GM18508 (cell line): ENCODE data around the gene PTGDS.

Experiments used
- ATAC-seq: cut with Tn5 transposase; IDR thresholded peaks from one replicate; pipeline ENCODE4 v1.9.1; 2021; ENCODE audit warnings: moderate number of reproducible peaks; ENCODE audit not compliant: insufficient read depth, unreplicated experiment

Gene PTGDS

DNA sequence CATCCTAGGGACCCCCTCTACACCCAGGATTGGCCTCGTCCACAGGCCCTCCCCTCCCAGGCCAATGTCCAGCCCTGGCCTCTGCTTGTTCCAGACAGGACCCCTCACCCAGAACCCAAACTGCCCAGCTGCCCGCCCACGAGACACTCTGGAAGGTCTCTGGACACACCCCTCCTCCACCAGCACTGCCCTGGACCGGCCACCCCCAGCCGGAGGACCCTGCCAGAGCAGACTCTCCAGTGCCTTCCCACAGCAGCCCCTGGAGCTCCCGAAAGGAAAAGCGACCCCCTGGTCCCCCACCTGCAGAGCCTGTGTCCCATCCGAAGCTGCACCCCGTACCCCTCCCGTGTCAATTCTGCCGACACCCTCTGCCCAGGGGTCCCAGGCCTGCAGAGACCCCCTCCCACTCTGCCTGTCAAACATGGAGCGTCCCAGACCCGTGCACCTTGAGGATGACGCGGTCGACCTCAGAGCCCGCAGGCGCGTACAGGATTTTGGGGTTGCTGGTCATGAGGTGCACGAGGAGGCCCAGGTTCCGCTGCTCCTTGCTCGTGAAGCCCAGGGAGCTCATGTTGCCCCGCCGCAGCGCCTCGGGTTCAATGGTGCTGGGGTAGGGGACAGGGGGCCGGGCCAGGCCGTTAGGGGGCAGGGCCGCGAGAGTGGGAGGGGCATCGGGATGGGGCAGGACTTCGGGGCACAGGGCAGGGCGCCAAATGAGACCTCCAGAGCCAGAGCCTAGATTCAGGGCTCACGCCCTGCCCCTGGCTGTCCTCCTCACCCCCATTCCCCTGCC is 42.8 kb downstream of the PTGDS start:
- no peak for ATAC-seq

GRCh38 chr9:137020771-137021567 is 43.7 kb downstream of the PTGDS start:
- no peak for ATAC-seq

DNA sequence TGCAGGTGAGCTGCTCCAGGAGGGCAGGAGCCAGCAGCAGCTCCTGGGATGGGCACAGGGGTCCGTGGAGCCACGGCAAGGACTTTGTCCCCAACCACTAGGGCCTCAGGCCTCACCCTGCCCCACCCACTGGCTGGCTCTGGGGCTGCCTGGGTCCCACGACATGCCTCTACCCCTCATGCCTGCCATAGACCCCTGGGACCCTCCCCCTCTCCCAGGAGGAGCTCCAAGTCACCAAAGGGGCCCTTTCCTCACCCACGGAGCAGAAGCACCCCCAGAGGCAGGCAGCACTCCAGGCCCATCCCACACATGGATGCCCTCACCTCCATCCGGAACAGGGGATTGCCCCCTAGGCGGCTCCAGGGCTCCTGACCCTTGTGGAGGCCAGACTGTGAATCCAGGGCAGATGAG is 44.3 kb downstream of the PTGDS start:
- no peak for ATAC-seq

- ATAC-seq: no peak
These were observed 44.8 kb downstream of the PTGDS start for GRCh38 chr9:137021979-137022661.

GRCh38 chr9:137022662-137023008 is 45.3 kb downstream of the PTGDS start:
- no peak for ATAC-seq

DNA sequence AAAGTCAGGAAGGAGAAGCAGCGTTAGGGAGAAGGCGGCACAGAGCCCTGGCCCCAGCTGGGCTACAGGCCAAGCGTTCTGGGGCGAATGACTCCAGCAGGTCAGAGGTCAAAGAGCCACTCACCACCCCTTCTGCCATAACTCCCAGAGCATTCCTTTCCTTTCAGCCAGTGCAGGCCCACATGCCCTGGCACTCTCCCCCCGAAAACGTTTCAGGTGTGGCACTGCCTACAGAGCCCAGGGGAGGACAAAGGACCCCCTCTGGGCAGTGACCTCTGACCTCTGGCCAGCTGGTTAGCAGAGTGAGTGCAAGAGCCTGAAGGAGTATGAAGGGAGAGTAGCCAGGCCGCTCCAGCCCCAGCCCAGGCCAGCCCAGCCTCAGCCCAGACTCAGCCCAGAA is 45.9 kb downstream of the PTGDS start:
- no peak for ATAC-seq

- no peak for ATAC-seq
These were observed 46.3 kb downstream of the PTGDS start for GRCh38 chr9:137023583-137023991.

DNA sequence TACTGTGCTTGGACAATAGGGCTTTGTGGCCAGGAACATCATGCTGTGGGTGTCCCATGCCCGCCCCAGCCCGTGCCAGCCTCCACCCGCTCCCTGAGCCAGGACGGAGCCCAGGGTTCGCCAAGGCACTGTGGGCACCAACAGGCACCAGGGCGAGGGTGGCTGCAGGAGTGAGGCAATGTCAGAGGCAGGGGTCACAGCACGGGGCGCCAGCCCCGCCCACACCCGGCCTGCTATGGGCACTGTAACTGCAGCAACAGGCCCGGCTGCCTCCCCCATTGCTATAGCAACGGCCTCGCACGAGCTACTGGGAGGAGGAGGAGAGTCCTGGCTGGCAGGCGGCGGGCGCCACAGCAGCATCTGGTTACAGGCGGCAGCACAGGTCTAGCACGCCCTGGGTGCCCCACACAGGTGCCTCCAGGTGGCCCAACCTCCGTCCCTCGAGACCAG is 48.2 kb downstream of the PTGDS start:
- ATAC-seq: no peak

- ATAC-seq: no peak
These were observed 49.1 kb downstream of the PTGDS start for GRCh38 chr9:137026384-137026783.

DNA sequence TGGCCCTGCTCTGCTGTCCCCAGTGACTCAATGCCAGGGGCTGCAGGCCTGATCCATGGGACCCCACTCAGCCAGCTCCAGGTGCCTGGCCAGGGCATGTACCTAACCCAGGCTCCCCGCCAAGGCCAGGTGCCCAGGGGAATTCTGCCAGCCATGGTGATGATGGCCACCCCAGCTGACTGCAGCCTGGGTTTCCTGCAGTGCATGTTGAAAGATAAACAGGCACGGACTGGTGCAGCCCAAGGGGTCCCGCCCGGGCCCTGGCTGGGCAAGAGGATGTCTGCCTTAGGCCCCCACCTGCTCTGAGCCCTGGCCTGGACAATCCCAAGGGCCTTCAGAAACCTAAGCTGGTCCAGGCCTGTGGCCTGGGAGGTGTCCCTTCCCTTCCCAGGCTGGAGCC is 49.5 kb downstream of the PTGDS start:
- no peak for ATAC-seq

- no peak for ATAC-seq
These were observed 50.3 kb downstream of the PTGDS start, which contains the start of gene ABCA2 for GRCh38 chr9:137027369-137028262. ABCA2 (minus strand) TSS chr9:137028237; CDS start chr9:137028140, 97 bp downstream.

- ATAC-seq: no peak
These were observed 51.2 kb downstream of the PTGDS start for GRCh38 chr9:137028263-137029057.

DNA sequence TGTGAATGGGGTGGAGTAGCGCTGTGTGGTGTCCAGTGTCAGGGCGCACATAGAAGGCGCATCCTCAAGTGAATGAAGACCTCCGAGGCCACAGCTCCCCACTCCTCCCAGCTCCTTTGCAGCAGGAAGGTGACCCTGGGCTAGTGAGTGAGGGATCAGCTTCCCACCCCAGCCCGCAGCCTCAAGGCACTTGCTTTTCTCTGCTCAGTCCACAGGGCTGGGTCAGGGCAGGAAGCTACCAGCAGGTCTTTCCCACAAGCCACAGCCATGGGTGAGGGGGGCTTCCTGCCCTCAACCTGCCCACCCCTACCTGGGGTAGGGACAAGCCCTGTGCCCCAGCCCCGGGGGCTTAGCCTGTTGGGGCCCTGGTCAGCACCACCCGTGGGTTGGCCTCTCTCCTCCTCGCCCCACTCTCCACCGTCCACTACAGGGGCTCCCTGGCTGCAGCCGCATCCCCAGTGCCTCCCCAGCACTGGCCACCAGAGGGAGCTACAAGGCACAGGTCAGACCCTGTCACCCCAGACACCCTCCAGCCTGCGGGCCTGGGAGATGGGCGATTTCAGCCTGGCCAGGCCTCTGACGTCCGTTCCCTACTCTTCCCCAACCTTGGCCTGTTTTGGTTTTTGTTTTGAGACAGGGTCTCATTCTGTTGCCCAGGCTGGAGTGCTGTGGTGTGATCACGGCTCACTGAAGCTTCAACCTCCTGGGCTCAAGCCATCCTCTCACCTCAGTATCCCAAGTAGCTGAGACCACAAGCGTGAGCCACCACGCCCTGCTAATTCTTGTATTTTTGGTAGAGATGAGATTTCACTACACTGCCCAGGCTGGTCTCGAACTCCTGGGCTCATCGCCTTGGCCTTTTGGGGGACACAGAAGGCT is 52.0 kb downstream of the PTGDS start:
- ATAC-seq: no peak

- ATAC-seq: no peak
These were observed 52.7 kb downstream of the PTGDS start for GRCh38 chr9:137030006-137030405.

- ATAC-seq: no peak
These were observed 53.5 kb downstream of the PTGDS start for GRCh38 chr9:137030538-137031527.
